SK-N-SH (cell line): Measurements from ENCODE around the gene YY2.

Experiments
- EP300 ChIP-seq, 2 experiments: IDR thresholded peaks; 2 replicates each; pipeline versions ENCODE4 v1.4.0 to v1.6.1; 2012; ENCODE audit warnings: borderline replicate concordance in 1 of 2, low read depth in 1 of 2, low read length in 1 of 2
- FOXJ3 ChIP-seq: sonication (generic); formaldehyde crosslinking; IDR thresholded peaks from 2 replicates; pipeline ENCODE4 v1.5.1; 2020; ENCODE audit warnings: mild to moderate bottlenecking, missing genetic modification reagents
- FOXM1 ChIP-seq: IDR thresholded peaks from 2 replicates; pipeline ENCODE4 v1.4.0; 2012; ENCODE audit warnings: low read depth, mild to moderate bottlenecking
- RAD21 ChIP-seq: IDR thresholded peaks from 2 replicates; pipeline ENCODE4 v1.6.1; 2012; ENCODE audit warnings: mild to moderate bottlenecking, low read length
- SMC3 ChIP-seq: IDR thresholded peaks from 2 replicates; pipeline ENCODE4 v1.6.1; 2012; ENCODE audit warnings: low read depth, low read length, improper control_type of control experiment
- TAF1 ChIP-seq: IDR thresholded peaks from 2 replicates; pipeline ENCODE4 v1.6.1; 2012; ENCODE audit warnings: low read depth, mild to moderate bottlenecking, low read length, moderate library complexity, borderline replicate concordance
- TF ChIP-seq, protein P1 (sequence below): fragments of 200-600 bp; sonication (generic); IDR thresholded peaks from 2 replicates; pipeline ENCODE4 v1.6.1; 2017; ENCODE audit warnings: antibody characterized with exemption, mild to moderate bottlenecking, moderate library complexity
- TF ChIP-seq, protein P2 (sequence below): fragments of 150-350 bp; IDR thresholded peaks from 2 replicates; pipeline ENCODE4 v1.6.1; 2017; ENCODE audit warnings: antibody characterized with exemption, low read length, low read depth, borderline replicate concordance

DNA sequence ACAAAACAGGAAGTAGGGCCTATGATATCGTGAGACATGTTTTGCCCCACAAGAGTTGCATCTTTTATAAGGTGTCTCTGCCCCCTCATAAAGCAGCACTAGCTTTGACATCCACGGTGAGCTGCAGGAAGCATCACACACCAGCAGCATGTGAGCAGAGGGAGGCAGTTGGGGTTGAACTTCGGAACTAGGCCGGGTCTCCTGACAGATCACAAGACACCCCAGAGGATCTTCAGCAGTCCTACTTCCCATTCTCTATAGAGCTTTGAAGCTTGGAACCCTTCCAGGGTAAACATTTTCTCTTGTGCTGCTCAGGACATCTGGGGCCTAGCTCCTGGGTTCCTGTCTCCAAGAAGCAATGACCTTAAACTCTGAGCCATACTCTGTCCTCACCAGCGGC is 27.5 kb downstream of the YY2 start:
- TF ChIP-seq, protein P1, sequence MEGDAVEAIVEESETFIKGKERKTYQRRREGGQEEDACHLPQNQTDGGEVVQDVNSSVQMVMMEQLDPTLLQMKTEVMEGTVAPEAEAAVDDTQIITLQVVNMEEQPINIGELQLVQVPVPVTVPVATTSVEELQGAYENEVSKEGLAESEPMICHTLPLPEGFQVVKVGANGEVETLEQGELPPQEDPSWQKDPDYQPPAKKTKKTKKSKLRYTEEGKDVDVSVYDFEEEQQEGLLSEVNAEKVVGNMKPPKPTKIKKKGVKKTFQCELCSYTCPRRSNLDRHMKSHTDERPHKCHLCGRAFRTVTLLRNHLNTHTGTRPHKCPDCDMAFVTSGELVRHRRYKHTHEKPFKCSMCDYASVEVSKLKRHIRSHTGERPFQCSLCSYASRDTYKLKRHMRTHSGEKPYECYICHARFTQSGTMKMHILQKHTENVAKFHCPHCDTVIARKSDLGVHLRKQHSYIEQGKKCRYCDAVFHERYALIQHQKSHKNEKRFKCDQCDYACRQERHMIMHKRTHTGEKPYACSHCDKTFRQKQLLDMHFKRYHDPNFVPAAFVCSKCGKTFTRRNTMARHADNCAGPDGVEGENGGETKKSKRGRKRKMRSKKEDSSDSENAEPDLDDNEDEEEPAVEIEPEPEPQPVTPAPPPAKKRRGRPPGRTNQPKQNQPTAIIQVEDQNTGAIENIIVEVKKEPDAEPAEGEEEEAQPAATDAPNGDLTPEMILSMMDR, result no peak
- TF ChIP-seq EP300 (IDR thresholded peaks at IDR 0.05; ENCODE audit: borderline replicate concordance in 1 of 2, low read depth in 1 of 2, low read length in 1 of 2) (no peak), RAD21 (no peak), FOXM1 (no peak), SMC3 (no peak), FOXJ3 (CRISPR knock-in tag) (no peak), TAF1 (no peak)
- TF ChIP-seq, protein P2, sequence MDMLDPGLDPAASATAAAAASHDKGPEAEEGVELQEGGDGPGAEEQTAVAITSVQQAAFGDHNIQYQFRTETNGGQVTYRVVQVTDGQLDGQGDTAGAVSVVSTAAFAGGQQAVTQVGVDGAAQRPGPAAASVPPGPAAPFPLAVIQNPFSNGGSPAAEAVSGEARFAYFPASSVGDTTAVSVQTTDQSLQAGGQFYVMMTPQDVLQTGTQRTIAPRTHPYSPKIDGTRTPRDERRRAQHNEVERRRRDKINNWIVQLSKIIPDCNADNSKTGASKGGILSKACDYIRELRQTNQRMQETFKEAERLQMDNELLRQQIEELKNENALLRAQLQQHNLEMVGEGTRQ, result no peak
